HCT116 (cell line): Measurements from ENCODE around the gene KCNH6.

Source experiments
- EZH2 ChIP-seq: fragments of 200-600 bp; sonication (generic); IDR thresholded peaks from 2 replicates; pipeline ENCODE4 v1.6.1; 2017; ENCODE audit warnings: antibody characterized with exemption, mixed run types
- TF ChIP-seq, protein P1 (sequence below), 3 experiments: fragments of 200-600 bp in 1 of 3; sonication (generic) in 1 of 3; IDR thresholded peaks in 2 of 3; conservative IDR thresholded peaks in 1 of 3; 2 replicates each; pipeline ENCODE4 v1.5.1; 2012 to 2017; ENCODE audit warnings: low read depth in 2 of 3, low read length in 2 of 3, antibody characterized with exemption in 1 of 3, borderline replicate concordance in 1 of 3, control low read depth in 1 of 3, mild to moderate bottlenecking in 1 of 3, mixed read lengths in 1 of 3, mixed run types in 1 of 3, moderate library complexity in 1 of 3; ENCODE audit not compliant: insufficient read depth in 1 of 3
- TF ChIP-seq, protein P2 (sequence below): IDR thresholded peaks from 2 replicates; pipeline ENCODE4 v1.6.1; 2012; ENCODE audit warnings: low read depth

DNA sequence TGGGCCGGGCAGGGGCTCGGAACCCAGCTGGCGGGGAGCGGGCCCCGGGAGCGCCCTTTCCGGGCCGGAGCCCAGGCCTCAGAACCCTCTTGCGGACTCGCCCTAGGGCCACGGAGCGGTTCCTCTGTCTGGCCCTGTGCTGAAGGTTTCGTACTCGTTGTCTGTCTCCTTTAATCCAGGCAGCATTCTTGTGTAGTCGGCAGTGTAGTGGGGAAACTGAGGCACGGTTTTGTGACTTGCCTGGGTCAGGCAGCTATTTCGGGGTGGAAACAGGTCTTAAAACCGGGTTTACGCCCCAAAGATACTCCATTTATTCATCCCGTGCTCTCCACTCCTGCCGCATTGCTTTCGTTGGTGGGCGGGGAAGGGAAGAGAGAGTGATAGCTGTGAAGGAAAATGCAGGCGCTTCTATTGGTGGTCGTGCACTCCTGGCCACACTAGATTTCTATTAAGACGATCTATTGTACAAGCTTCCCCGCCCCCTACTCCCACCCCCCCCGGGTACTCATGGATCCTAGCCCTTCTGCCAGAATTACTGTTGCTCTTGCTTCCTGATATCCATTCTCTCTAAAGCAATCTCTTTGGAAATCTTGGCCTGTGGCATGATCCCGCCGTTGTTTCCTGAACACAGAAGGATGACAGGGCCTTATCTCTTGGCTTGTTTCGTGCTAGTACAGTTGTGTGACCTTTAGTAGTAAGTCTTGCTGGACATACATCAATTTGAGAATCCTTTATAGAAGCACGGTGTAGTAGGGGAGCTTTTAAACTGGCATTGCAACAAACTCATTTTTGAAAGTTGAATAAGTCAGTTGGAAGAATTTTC is 27.9 kb downstream of the KCNH6 start:
- TF ChIP-seq EZH2 = no peak
- TF ChIP-seq, protein P1, sequence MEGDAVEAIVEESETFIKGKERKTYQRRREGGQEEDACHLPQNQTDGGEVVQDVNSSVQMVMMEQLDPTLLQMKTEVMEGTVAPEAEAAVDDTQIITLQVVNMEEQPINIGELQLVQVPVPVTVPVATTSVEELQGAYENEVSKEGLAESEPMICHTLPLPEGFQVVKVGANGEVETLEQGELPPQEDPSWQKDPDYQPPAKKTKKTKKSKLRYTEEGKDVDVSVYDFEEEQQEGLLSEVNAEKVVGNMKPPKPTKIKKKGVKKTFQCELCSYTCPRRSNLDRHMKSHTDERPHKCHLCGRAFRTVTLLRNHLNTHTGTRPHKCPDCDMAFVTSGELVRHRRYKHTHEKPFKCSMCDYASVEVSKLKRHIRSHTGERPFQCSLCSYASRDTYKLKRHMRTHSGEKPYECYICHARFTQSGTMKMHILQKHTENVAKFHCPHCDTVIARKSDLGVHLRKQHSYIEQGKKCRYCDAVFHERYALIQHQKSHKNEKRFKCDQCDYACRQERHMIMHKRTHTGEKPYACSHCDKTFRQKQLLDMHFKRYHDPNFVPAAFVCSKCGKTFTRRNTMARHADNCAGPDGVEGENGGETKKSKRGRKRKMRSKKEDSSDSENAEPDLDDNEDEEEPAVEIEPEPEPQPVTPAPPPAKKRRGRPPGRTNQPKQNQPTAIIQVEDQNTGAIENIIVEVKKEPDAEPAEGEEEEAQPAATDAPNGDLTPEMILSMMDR (IDR thresholded peaks at IDR 0.05 in 2 of 3, conservative IDR thresholded peaks at IDR 0.05 in 1 of 3; ENCODE audit: borderline replicate concordance in 1 of 3, insufficient read depth in 1 of 3, low read depth in 2 of 3, low read length in 2 of 3) = no peak
- TF ChIP-seq, protein P2, sequence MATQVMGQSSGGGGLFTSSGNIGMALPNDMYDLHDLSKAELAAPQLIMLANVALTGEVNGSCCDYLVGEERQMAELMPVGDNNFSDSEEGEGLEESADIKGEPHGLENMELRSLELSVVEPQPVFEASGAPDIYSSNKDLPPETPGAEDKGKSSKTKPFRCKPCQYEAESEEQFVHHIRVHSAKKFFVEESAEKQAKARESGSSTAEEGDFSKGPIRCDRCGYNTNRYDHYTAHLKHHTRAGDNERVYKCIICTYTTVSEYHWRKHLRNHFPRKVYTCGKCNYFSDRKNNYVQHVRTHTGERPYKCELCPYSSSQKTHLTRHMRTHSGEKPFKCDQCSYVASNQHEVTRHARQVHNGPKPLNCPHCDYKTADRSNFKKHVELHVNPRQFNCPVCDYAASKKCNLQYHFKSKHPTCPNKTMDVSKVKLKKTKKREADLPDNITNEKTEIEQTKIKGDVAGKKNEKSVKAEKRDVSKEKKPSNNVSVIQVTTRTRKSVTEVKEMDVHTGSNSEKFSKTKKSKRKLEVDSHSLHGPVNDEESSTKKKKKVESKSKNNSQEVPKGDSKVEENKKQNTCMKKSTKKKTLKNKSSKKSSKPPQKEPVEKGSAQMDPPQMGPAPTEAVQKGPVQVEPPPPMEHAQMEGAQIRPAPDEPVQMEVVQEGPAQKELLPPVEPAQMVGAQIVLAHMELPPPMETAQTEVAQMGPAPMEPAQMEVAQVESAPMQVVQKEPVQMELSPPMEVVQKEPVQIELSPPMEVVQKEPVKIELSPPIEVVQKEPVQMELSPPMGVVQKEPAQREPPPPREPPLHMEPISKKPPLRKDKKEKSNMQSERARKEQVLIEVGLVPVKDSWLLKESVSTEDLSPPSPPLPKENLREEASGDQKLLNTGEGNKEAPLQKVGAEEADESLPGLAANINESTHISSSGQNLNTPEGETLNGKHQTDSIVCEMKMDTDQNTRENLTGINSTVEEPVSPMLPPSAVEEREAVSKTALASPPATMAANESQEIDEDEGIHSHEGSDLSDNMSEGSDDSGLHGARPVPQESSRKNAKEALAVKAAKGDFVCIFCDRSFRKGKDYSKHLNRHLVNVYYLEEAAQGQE = no peak
